Epidermal melanocyte (primary cell): ENCODE data around the gene WNT11.
A peak's percentile ranks its signal among the peaks of the same experiment; 100 is the strongest.
"Not testable (repeated sequence)": the region's sequence is repeated elsewhere in the genome, so short reads cannot be mapped to it uniquely, and the experiment has no call there.

Source experiments
- DNase-seq: peaks from one replicate; pipeline ENCODE4 v3.0.0; 2011; ENCODE audit warnings: low spot score; ENCODE audit not compliant: insufficient read length

The WNT11 gene

DNA sequence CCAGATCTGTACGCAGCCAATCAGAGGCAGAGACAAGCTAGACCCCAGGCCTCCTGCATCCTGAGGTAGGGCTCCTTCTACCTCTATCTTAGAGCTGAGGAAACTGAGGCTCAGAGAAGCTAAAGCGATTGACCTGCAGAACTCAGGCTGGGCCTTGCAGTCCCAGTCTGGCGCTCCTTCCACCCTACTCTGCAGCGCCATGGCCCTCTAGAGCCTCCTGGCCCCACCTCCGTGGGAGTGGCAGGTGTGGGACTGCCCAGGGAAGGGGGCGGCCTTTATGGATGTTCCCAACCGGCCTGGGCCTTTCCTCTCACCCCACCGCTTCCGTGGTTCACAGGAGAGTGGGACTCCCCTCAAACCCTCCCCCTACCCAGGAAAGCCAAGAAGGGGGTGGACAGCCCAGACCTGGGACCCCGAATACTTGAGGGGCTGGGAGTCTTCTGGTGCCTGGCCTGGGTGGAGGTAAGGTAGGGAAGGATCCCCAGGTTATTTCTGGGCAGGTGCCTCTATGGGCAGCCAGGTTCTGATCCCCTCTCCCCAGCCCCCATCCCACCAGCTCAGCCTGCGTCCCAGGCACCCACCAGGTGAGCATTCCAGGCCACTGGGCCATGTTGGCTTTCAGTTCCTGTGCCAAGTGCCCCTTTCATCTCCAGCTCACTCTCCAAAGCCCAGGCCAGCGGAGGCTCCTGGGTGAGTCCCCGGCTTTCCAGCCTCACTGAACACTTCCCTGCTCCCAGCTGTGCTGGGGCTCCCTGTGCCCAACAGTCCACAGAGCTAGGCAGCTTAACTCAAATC, 3.0 kb downstream of the WNT11 start:
- no peak for DNase-seq

DNA sequence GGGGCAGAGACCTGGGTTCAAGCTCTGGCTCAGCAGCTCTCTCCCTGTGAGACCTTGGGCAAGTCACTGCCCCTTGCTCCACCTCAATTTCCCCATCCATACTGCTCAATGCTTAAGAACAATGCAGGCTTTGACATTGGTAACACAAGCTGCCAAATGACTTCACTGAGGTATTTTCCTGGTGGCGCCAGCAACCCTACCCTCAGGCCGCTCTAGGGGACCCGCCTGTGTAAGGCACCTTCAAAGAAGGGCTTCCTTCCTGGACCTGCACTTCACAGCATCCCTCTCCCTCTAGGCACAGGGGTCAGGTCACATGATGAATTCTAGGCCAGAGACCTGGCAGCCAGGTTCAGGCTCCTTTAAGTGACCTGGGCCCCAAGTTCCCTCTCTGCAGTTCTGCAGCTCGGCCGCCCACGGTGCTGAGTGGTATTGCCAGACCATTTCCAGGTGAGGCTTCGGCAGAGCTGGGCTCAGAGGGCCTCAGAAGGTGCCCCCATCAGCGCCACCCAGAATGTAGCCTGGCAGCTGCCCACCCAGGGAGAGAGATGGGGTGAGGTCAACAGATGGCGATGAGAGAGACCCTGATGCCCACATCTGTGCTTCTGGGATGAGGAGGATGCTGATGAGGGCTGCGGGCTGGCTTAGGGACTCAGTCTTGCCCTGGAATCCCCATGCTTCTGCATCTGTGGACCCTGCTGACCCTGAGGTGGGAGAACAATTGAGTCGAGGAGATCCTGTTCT, 4.5 kb downstream of the WNT11 start:
- DNase-seq: no peak

DNA sequence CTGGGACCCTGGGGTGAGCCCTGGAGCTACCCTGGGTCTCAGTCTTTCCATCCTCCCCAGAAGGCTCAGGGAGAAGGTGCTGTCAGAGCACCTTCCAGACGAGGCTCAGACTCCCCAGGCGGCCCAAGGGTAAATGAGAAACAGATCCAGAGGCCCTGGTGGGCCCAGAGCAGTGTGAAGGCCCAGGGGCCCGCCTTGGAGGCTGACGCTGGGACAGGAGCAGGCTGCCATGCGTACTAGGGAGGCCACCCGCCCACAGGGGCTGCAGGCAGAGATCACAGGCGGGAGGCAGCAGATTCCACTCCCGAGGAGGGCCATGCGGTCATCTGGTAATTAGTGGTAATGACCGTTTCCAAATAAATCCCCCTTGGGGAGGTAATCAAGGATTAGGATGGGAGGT, 5.2 kb downstream of the WNT11 start:
- DNase-seq: no peak

DNA sequence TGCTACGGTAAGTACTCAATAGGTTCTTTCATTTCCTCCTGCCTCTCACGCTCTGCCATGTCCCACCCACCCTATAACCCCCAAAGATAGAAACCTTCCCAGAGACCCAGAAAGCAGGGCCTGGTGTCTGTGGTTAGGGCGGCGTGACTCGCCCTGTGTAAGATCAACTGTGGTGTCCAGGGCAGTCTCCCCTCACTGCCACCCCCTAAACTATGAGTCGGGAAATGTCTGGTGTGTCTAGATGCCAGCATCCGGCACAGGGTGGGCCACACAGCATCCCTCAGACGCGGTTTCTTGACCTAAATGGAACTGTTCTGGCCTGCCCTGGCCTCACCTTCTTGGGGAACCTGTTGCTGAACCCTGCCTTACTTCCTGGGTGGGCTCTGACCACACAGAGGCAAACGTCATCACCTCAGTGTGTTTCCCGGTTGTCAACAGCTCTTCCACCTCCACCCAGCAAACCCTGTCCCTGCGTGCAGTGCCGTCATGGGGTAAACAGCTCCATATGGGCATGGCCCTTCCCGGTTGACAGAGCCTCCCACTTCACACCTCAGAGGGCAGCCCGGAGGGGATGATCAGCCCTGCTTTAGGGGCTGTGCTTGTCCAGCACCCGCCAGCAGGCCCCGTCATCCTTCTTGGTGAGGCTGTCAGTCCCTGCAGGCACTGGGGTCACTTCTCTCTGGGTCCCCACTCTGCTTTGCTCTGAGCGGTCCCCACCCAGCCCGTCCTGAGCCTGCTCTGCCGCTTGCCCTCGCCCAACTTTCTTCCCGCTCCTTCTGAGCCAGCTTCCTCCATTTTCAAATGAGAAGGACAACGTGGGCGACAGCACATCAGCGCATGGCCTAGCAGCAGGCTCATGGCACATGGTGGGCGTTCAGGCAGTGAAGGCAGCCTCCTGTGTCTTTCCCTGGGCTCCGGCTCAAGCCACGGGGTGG, 6.0 kb downstream of the WNT11 start:
- DNase-seq: no peak

DNA sequence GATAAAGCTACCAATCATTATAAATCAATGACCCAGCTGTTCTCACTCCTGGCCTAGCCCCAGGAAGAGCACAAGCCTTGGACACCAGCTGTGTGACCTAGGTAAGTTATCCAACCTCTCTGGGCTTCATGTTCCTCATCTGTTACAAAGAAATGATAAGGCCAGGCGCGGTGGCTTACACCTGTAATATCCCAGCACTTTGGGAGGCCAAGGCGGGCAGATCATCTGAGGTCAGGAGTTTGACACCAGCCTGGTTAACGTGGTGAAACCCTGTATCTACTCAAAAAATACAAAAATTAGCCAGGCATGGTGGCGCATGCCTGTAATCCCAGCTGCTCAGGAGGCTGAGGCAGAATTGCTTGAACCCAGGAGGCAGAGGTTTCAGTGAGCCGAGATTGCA, 7.6 kb downstream of the WNT11 start:
- not testable (repeated sequence) for DNase-seq

DNA sequence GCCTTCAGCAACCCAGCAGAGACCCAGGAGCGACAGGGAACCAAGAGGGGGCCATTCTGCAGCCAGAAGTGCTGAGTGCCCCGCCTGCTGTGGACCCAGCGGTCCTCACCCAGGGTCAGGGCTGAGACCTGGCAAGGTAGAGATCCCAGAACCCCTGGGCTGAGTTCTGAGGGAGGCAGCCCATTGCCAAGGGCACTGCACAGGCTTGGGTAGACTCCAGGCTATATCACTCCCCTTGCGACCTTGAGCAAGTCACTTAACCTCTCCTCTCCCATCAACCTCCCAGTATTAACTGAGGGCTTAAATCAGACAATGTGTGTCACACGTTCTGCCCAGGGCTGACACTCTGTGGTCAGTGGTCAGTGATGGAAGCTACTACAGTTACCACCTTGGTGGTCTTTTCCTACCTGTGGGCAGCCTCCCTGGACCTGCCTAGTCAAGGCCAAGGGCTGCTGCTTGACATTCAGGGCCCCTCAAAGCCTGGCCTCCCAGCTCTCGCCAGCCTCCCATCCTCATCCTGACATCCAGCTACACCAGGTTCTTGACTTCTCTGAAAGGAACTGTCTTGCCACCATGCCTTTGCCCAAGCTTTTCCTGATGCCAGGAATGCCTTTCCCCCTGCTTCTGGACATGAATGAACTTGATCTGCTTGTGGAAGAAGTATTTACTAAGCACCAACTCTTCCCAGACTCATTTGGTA, 8.2 kb downstream of the WNT11 start:
- DNase-seq: no peak

DNA sequence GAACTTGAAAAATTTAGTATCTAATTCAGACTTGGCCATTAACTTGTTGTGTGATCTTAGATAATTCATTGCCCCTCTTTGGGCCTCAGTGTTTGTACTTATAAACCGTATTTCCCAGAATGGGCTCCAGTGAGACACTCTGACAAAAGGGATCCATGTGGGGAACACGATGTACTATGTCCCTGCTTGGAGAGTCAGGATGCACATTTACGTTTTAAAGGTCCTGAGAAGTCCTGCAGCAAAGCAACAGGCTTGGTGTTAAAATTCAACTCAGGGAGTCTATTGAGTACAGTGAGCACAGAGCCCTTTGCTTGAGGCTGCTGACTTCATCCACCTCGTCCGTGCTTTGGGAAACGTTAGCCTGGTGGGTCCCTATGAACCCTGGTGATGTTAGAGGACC, 9.0 kb downstream of the WNT11 start:
- no peak for DNase-seq

DNA sequence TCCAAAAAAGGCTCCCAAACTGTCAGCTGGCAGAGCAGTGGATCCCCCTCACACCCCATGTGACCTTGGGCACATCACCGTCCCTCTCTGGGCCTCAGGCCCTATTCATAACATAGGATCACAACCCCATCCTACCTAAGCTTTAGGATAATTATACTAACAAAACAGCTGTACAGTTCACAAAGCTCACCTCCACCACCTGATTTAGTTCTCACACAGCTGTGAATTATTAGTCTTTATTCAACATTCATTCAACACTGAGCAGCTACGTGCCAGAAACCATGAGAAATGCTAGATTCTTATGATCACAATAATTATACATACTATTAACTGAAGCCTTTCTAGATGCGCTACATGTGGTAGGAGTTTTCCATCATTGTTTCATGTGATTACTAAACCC, 9.5 kb downstream of the WNT11 start:
- no peak for DNase-seq

DNA sequence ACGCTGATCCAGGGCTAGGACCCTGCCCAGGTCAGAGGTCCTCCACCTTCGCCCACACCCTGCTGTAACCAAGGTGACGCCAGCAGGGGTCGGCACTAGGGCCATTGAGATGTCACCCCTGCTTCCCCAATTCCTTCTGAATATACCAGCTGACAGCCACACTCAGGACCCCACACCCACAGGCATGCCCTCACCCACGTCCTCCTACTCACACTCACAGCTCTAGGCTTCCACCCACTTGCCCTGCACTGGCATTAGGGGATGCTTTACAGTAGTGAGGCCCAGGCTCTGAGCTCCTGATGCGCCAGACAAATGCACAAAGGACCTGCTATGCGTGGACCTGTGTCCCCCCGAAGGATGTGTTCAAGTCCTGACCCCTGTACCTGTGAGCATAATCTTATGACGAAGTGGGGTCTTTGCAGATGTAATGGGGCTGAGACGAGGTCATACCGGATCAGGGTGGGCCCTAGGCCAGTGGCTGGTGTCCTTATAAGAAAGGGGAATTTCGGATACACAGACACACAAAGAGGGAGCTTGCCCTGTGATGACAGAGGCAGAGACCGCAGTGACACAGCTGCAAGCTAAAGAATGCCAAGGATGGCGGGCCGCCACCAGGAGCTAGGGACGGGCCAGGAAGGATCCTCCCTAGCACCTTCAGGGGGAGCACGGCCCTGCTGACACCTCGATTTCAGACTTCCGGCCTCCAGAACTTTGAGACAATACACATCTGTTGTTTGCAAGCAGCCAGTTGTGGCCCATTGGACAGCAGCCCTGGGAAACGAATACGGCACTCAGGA, 11.2 kb downstream of the WNT11 start:
- no peak for DNase-seq

DNA sequence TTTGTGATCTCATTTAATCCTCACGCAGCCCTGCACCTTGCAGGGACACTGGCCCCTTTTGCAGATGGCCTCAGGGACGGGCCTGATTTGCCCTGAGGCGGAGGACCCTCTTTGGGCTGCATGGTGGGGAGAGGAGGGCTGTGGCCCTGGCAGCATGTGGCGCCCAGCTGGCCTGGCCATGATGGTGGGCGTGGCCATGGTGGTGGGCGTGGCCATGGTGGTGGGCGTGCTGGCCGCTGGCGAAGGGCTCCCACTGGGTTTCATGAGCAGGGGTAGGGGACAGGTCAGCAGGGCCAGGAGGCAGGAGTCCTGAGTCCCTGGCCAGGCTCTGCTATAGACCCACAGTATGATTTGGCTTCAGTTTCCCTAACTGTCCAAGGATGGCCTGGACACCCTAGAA, 13.1 kb downstream of the WNT11 start:
- DNase-seq: no peak

DNA sequence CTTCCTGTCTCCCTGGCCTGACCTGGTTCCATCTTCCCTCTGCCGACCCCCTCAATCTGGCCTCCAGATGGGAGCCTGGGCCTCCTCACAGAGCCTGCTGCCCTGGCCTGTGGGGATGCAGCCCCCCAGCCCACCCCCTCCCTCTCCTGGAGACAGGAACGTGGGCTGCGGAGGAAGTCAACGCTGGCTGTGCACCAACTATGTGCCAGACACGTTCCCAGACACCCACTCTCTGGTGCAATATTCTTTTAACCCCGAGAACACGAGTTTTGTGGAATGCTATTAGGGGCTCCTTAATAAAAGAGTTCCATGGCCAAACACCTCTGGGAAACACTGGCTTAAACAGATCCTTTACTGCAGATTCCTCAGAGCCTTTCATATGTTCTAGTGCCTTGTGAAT, 15.9 kb downstream of the WNT11 start:
- DNase-seq: no peak

DNA sequence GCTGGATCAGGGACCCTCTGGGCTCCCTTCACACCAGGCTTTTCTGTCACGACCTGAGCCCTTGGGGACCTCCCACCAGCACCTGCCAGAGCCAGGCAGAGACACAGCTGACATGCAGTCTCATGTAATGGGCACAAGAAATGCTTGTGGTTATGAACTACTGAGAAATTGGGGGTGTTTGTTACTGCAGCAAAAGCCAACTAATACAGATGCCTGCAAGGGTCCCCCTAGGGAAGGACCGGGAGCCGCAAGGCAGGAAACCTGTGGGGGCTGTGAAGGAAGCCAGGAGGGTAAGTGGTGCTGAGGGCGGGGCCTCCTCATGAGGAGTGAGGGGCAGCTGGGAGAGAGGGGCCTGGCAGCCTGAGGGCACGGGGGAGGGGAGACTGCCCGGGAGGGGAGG, 16.6 kb downstream of the WNT11 start:
- DNase-seq: no peak

DNA sequence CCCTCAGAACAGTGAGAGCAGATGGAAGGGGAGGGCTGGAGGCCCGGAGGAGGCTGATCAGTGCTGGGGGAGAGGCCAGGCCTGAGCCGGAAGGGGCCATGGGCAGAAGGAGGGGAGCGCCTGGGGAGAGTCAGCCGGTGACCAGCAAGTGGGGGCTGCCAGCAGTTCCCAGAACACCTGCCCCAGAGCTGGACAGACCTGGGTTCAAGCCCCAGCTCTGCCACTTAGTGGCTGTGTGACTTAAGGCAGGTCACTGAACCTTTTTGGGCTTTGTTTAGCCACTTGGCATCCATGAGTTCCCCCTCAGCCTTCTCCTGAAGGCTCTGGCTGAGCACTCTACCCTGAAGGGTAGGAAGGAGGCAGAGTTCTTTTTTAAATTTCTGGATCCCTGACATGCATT, 17.4 kb downstream of the WNT11 start:
- DNase-seq: no peak

DNA sequence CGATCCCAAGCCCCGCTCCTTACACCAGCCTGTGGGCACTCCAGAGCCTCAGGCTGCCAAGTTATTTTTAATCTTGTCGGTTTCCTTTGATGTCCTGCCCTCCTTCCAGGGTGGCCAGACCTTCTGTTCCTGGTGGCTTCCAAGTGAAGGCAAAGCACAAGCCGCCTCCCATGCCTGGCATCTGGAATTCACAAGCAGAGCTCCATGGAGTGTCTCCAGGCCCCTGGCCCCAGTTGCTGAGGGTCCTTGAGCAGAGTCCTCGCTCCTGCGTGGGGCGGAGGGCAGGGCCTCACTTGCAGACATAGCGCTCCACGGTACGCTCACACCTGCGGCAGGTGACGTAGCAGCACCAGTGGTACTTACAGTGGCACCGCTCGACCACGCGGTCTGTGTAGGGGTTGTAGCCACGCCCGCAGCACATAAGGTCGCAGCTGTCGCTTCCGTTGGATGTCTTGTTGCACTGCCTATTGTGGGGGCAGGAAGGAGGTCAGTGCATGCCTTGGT, 19.5 kb downstream of the WNT11 start:
- no peak for DNase-seq

DNA sequence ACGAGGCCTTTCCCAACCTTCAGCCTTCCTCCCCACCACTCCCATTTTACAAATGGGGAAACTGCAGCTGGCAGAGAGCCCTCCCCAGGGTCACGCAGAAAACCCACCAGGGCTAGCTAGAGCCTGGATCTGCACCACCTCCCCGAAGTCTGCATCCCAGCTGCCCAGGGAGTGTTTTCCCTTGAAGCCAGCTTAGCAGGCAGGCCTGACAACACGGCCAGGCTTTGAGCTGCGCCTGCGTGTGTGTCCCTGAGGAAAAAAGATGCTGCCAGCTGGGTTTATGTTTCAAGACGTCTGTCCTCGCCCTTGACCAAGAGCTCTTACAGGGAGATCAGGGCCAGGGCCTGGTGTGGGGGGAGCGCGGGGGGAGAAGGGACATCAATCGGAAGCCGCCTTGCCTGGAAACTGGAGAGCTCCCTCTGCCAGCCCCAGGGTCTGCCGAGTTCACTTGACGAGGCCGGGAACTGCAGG, 20.3 kb downstream of the WNT11 start:
- peak; percentile 71 for DNase-seq

DNA sequence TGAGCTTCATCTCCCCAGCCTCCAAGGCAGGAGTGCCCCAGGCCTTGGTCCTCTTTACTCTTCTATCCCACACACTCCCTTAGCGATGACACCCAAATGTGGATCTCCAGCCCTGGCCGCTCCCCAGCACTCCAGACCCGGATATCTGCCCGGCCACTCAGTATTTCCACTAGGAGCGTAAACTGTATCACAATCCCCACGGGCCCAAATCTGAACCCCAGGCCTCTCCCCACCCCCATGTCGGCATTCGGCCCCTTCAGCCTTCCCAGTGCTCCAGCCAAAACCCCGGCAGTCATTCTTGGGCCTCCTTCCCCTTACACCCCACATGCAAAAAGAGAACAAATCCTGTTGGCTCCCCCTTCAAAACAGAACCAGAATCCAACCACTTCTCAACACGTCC, 20.8 kb downstream of the WNT11 start:
- no peak for DNase-seq

DNA sequence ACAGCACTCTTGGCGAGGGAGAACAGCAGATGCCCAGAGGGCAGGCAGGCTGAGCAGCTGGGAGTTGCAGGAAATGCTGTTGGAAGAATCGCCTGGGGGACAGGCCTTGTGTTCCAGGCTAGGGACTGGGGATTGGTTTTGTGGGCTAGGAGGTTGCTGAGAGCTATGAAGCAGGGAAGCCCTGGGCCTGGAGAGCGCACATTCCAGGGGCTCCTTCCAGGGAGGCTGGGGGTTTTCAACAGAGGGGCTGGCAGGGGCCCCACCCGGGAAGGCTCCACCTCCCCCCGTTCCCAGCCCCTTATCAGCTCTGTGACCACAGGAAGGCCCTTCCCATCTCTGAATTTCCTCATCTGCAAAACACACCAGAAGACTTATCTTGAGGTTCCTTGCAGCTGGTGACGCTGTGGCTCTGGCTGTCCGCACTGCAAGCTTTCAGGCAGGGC, 21.7 kb downstream of the WNT11 start:
- peak; percentile 86 for DNase-seq

DNA sequence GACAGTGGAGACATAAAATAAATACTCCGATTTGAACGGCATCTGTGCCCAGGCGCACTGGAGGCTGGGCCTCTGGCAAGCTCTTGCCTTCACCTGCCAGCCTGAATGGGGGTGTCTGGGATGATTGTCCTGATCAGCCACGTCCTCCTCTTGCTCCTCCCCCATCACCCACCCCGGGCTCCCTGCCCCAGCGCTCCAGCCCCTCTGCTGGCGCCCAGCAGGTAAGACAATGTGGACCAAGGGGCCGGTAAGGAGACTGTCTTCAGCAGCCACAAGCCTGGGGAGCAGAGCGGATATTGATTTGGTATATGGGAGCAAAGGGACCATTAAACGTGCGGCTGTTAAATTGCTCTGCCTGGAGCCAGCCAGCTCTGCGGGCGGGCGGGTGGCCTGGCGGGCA, 24.9 kb downstream of the WNT11 start:
- no peak for DNase-seq

DNA sequence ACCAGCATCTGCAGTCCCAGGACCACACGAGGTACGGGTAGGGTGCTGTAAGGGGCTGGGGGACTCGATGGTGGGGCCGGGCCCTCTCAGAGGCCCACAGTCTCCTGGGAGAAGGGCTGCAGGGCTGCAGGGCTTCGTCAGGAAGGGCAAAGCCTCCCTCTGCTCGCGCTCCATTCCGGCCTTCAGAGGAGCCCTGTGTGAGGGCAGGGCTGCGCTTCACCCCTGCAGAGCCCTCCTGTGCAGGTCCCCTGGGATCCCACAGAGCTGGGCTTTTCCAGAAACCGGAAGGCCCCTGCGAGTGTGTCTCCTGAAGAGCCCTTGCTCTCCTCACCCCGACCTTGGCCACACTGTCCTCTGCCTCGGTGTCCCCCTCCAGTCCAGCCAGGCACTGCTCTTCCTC, 27.2 kb downstream of the WNT11 start:
- DNase-seq: no peak

DNA sequence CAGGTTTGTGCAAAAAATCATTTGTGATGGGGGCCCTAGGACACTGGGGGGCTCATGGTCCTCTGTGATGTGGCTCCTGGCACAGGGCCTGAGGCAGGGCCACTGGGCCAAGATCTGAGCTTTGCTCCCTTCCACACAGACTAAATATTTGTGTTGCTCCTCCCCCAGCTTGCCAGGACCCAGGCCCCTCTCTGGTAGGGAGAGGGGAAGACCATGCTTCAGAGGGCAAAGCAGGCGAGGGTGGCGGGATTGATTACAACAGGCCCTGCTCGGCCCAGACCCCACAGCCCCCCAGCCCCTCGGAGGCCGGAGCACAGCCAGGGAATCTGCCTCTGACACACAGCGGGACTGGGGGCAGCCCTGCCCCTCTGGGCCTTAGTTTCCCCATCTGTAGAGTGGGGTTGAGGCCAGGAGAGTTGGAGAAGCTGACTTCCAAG, 29.0 kb downstream of the WNT11 start:
- no peak for DNase-seq
